A549 (cell line): ENCODE results near the gene SH3BP5L. TPM values are rescaled to one million over a fixed set of nuclear protein-coding genes. Genes with fewer than 3 reads are reported as not detected.
A peak's percentile ranks its signal among the peaks of the same experiment; 100 is the strongest.

Experiments used
- ATAC-seq, 2 experiments: fragments of 200-7000 bp in 1 of 2; fragments of >200 bp in 1 of 2; cut with Nextera tagmentation in 1 of 2; cut with Tn5 transposase in 1 of 2; 3 replicates each; pipeline versions ENCODE4 v1.8.0 to v1.9.1; 2018 to 2020; ENCODE audit warnings: mild to moderate bottlenecking in 1 of 2, moderate library complexity in 1 of 2
- CTCF ChIA-PET: fragments of 300-600 bp; sonication (Branson Sonifier 250); formaldehyde crosslinking; extraction: SDS; loops from one replicate; lab custom pipeline; 2021; ENCODE audit warnings: antibody characterized with exemption, inconsistent platforms; lab: Yijun Ruan, JAX
- POLR2A ChIA-PET: fragments of 350-600 bp; formaldehyde crosslinking; extraction: SDS; loops from one replicate; lab custom pipeline; 2021; ENCODE audit warnings: antibody characterized with exemption, inconsistent platforms; lab: Yijun Ruan, JAX
- DNase-seq, 2 experiments: peaks; one replicate each; pipeline versions ENCODE4 v3.0.0 to v3.0.0-alpha.2; 2011 to 2016; ENCODE audit warnings: low read depth in 1 of 2, low spot score in 1 of 2
- FAIRE-seq: peaks from 2 replicates; lab custom pipeline; 2011; peaks lifted over from hg19 to GRCh38; lab: Jason Lieb, UNC
- H3K27ac ChIP-seq, 2 experiments: fragments of >200 bp; sonication (Bioruptor Twin); formaldehyde crosslinking; 3 replicates each; pipeline ENCODE4 v1.5.1; 2016 to 2017
- H3K4me1 ChIP-seq: fragments of >200 bp; sonication (Bioruptor Twin); formaldehyde crosslinking; 3 replicates; pipeline ENCODE4 v1.6.1; 2016
- H3K4me2 ChIP-seq: fragments of >200 bp; sonication (Bioruptor Twin); formaldehyde crosslinking; 3 replicates; pipeline ENCODE4 v1.6.1; 2016
- H3K4me3 ChIP-seq: fragments of >200 bp; sonication (Bioruptor Twin); formaldehyde crosslinking; 3 replicates; pipeline ENCODE4 v1.5.1; 2016
- H3K9me3 ChIP-seq: fragments of >200 bp; sonication (Bioruptor Twin); formaldehyde crosslinking; 3 replicates; pipeline ENCODE4 v1.6.1; 2016
- ATOH8 ChIP-seq: fragments of 250-450 bp; sonication (Bioruptor Pico); IDR thresholded peaks from 2 replicates; pipeline ENCODE4 v1.5.0; 2020; ENCODE audit warnings: low read depth, mild to moderate bottlenecking, moderate library complexity
- CBX8 ChIP-seq: fragments of 200-600 bp; sonication (generic); IDR thresholded peaks from 2 replicates; pipeline ENCODE4 v1.6.1; 2016
- CHD2 ChIP-seq: fragments of 150-350 bp; IDR thresholded peaks from 2 replicates; pipeline ENCODE4 v1.6.1; 2014; ENCODE audit warnings: low read length; ENCODE audit not compliant: partially characterized antibody
- CHD4 ChIP-seq: fragments of 200-600 bp; sonication (generic); IDR thresholded peaks from 2 replicates; pipeline ENCODE4 v1.6.1; 2016; ENCODE audit warnings: antibody characterized with exemption, mild to moderate bottlenecking, borderline replicate concordance
- E2F6 ChIP-seq: IDR thresholded peaks from 2 replicates; pipeline ENCODE4 v1.6.1; 2012; ENCODE audit warnings: low read depth, borderline replicate concordance
- EHF ChIP-seq: fragments of 250-450 bp; sonication (Bioruptor Pico); IDR thresholded peaks from 2 replicates; pipeline ENCODE4 v1.5.0; 2020; ENCODE audit warnings: mild to moderate bottlenecking
- ELK1 ChIP-seq: fragments of 150-350 bp; IDR thresholded peaks from 2 replicates; pipeline ENCODE4 v1.6.1; 2014; ENCODE audit warnings: low read depth, mild to moderate bottlenecking, low read length
- EP300 ChIP-seq, 2 experiments: fragments of >200 bp; sonication (Bioruptor Twin); formaldehyde crosslinking; IDR thresholded peaks; 2 replicates in 1 of 2; 3 replicates in 1 of 2; pipeline ENCODE4 v1.6.1; 2016 to 2017
- ESRRA ChIP-seq: fragments of 150-350 bp; IDR thresholded peaks from 2 replicates; pipeline ENCODE4 v1.6.1; 2014; ENCODE audit warnings: mild to moderate bottlenecking, low read length, borderline replicate concordance
- FOSL2 ChIP-seq, 2 experiments: fragments of 450-650 bp in 1 of 2; fragments of >200 bp in 1 of 2; sonication (Bioruptor Twin) in 1 of 2; formaldehyde crosslinking; IDR thresholded peaks; 2 replicates each; pipeline versions ENCODE4 v1.5.0 to v1.6.1; 2016 to 2020; ENCODE audit warnings: mild to moderate bottlenecking in 1 of 2, moderate library complexity in 1 of 2
- GATA3 ChIP-seq: IDR thresholded peaks from 2 replicates; pipeline ENCODE4 v1.6.1; 2012; ENCODE audit warnings: borderline replicate concordance
- HDAC2 ChIP-seq: fragments of 200-600 bp; sonication (generic); IDR thresholded peaks from 2 replicates; pipeline ENCODE4 v1.6.1; 2016
- HOXB5 ChIP-seq: fragments of 250-450 bp; sonication (Bioruptor Pico); IDR thresholded peaks from 2 replicates; pipeline ENCODE4 v1.5.0; 2020; ENCODE audit warnings: mild to moderate bottlenecking, moderate library complexity
- JUN ChIP-seq, 2 experiments: fragments of >200 bp; sonication (Bioruptor Twin); formaldehyde crosslinking; IDR thresholded peaks; 2 replicates in 1 of 2; 3 replicates in 1 of 2; pipeline ENCODE4 v1.6.1; 2016 to 2017
- JUNB ChIP-seq: fragments of >200 bp; sonication (Bioruptor Twin); formaldehyde crosslinking; IDR thresholded peaks from 2 replicates; pipeline ENCODE4 v1.6.1; 2016
- KDM1A ChIP-seq: fragments of 200-600 bp; sonication (generic); IDR thresholded peaks from 2 replicates; pipeline ENCODE4 v1.6.1; 2016; ENCODE audit warnings: low read depth, mild to moderate bottlenecking
- KDM5A ChIP-seq: fragments of 200-600 bp; sonication (generic); IDR thresholded peaks from 2 replicates; pipeline ENCODE4 v1.6.1; 2016; ENCODE audit warnings: antibody characterized with exemption, mild to moderate bottlenecking
- NPAS2 ChIP-seq: fragments of 250-450 bp; sonication (Bioruptor Pico); IDR thresholded peaks from 2 replicates; pipeline ENCODE4 v1.8.0; 2022; ENCODE audit warnings: mild to moderate bottlenecking, moderate library complexity, borderline replicate concordance
- NR3C1 ChIP-seq: fragments of >200 bp; sonication (Bioruptor Twin); formaldehyde crosslinking; IDR thresholded peaks from 3 replicates; pipeline ENCODE4 v1.6.1; 2017
- PBX3 ChIP-seq: IDR thresholded peaks from 2 replicates; pipeline ENCODE4 v1.6.1; 2012
- POLR2AphosphoS2 ChIP-seq: conservative IDR thresholded peaks from 2 replicates; pipeline ENCODE4 v1.6.1; 2012; ENCODE audit warnings: low read length, improper control_type of control experiment, inconsistent platforms
- RCOR1 ChIP-seq: fragments of 150-350 bp; IDR thresholded peaks from 2 replicates; pipeline ENCODE4 v1.6.1; 2014; ENCODE audit warnings: antibody characterized with exemption, low read length, low read depth
- RNF2 ChIP-seq: fragments of 200-600 bp; sonication (generic); IDR thresholded peaks from 2 replicates; pipeline ENCODE4 v1.6.1; 2016; ENCODE audit warnings: low read depth, mild to moderate bottlenecking, antibody characterized with exemption, moderate library complexity, borderline replicate concordance
- USF2 ChIP-seq: fragments of 450-650 bp; IDR thresholded peaks from 2 replicates; pipeline ENCODE4 v1.6.1; 2014; ENCODE audit warnings: antibody characterized with exemption
- ZFP36 ChIP-seq: fragments of 450-650 bp; IDR thresholded peaks from 2 replicates; pipeline ENCODE4 v1.6.1; 2014; ENCODE audit warnings: borderline replicate concordance; ENCODE audit not compliant: partially characterized antibody
- ZNF302 ChIP-seq: fragments of 250-450 bp; sonication (Bioruptor Pico); IDR thresholded peaks from 2 replicates; pipeline ENCODE4 v1.9.0; 2021; ENCODE audit warnings: inconsistent platforms, mild to moderate bottlenecking, moderate library complexity
- ZSCAN20 ChIP-seq: fragments of 250-450 bp; sonication (Bioruptor Pico); IDR thresholded peaks from 2 replicates; pipeline ENCODE4 v1.8.0; 2022; ENCODE audit warnings: mild to moderate bottlenecking, moderate library complexity
- WGBS: methylation state at CpG from one replicate; pipeline ENCODE4 v1.1.6; 2017; ENCODE audit errors: missing lambda C conversion rate; 5-methylcytosine and 5-hydroxymethylcytosine counted together
- polyA plus RNA-seq, 4 experiments: library from polyadenylated mRNA; depleted of rRNA in 3 of 4; stranded (reverse); fragments of >200 nt; fragmentation: RNase III in 1 of 4; extraction: RNeasy Plus Mini Kit Qiagen cat#74134 plus additional on column Dnase treatment in 1 of 4; gene quantifications; 2 replicates in 3 of 4; 3 replicates in 1 of 4; pipeline ENCODE4 v1.2.3, GENCODE V29; 2011 to 2017
- TF ChIP-seq, protein P1 (sequence below): fragments of >200 bp; sonication (Bioruptor Twin); formaldehyde crosslinking; IDR thresholded peaks from 3 replicates; pipeline ENCODE4 v1.5.1; 2016

SH3BP5L gene
- polyA plus RNA-seq, 2 of the 4 experiments (the other 2 are of a cell fraction) = 10.9 to 15.8 TPM

- ATAC-seq = peak; percentile 28 to 45
- H3K27ac ChIP-seq = peak overlapping the region; percentile 61 to 83; a peak in 5 of 6 replicates
- H3K4me1 ChIP-seq = peaks cover 46% of the 10 kb centered on the region
- no peak overlapping the region for H3K4me3 ChIP-seq
- FAIRE-seq = no peak
- no peaks in the 10 kb centered on the region for H3K9me3 ChIP-seq
- TF ChIP-seq ZSCAN20 (no peak), ESRRA (0 out of 2 replicates have a peak, but pooled peaks have one; percentile 28), ZNF302 (CRISPR knock-in tag) (no peak), JUN (IDR thresholded peaks at IDR 0.05) (no peak), CBX8 (no peak), HDAC2 (no peak), USF2 (no peak), ELK1 (no peak), NPAS2 (CRISPR knock-in tag) (no peak), EP300 (IDR thresholded peaks at IDR 0.05) (peak; percentile 35 to 40; a peak in 1 of 5 replicates), EHF (CRISPR knock-in tag) (no peak), CHD4 (no peak), E2F6 (no peak), RCOR1 (no peak), POLR2AphosphoS2 (no peak), KDM1A (no peak), KDM5A (no peak), HOXB5 (CRISPR knock-in tag) (no peak), GATA3 (peak; percentile 63; the same call in 1 of the 2 replicates), CHD2 (no peak), RNF2 (no peak), FOSL2 (IDR thresholded peaks at IDR 0.05) (peak; percentile 57), FOSL2 (CRISPR knock-in tag; IDR thresholded peaks at IDR 0.05) (peak; percentile 64), ZFP36 (no peak), PBX3 (0 out of 2 replicates have a peak, but pooled peaks have one; percentile 26), JUNB (peak; percentile 56; the same call in 1 of the 2 replicates), NR3C1 (no peak), ATOH8 (CRISPR knock-in tag) (no peak)
- TF ChIP-seq, protein P1, sequence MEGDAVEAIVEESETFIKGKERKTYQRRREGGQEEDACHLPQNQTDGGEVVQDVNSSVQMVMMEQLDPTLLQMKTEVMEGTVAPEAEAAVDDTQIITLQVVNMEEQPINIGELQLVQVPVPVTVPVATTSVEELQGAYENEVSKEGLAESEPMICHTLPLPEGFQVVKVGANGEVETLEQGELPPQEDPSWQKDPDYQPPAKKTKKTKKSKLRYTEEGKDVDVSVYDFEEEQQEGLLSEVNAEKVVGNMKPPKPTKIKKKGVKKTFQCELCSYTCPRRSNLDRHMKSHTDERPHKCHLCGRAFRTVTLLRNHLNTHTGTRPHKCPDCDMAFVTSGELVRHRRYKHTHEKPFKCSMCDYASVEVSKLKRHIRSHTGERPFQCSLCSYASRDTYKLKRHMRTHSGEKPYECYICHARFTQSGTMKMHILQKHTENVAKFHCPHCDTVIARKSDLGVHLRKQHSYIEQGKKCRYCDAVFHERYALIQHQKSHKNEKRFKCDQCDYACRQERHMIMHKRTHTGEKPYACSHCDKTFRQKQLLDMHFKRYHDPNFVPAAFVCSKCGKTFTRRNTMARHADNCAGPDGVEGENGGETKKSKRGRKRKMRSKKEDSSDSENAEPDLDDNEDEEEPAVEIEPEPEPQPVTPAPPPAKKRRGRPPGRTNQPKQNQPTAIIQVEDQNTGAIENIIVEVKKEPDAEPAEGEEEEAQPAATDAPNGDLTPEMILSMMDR = no peak
- POLR2A ChIA-PET = interaction anchor here (1.8 kb wide), 1 partner anchor 38 kb away, joined by 6 read pairs; the partner anchor contains the start of gene ZNF692
- CTCF ChIA-PET = interaction anchor here (1.6 to 1.8 kb wide), 3 partner anchors 9 to 43 kb away, joined by 3 to 6 read pairs (median 4); no protein-coding TSS in a partner anchor
- DNase-seq = peak; percentile 43 to 56
- H3K4me2 ChIP-seq = peak overlapping the region; percentile 30
- WGBS = 17% methylated on average over 3 of the region's 3 CpGs
Measured at GRCh38 chr1:248821101-248821500, 4.6 kb downstream of the SH3BP5L start.
